SU-DHL-6 (cell line): ENCODE results near the gene OGG1.

Experiments used
- H2AFZ ChIP-seq: fragments of 200-600 bp; sonication (generic); 2 replicates; pipeline ENCODE4 v1.6.1; 2014; ENCODE audit warnings: low read depth, mild to moderate bottlenecking, moderate library complexity, mixed read lengths, antibody characterized with exemption, low read length; ENCODE audit not compliant: severe bottlenecking
- H3F3A ChIP-seq: fragments of 200-600 bp; shearing (Covaris generic); 2 replicates; pipeline ENCODE4 v1.6.0; 2016; ENCODE audit warnings: antibody characterized with exemption, mild to moderate bottlenecking; ENCODE audit not compliant: insufficient read depth
- H3K27ac ChIP-seq: fragments of 200-600 bp; sonication (generic); 2 replicates; pipeline ENCODE4 v1.5.1; 2016; ENCODE audit warnings: low read depth, mild to moderate bottlenecking, low read length, moderate library complexity, mixed read lengths
- H3K27me3 ChIP-seq: fragments of 200-600 bp; sonication (generic), shearing (Covaris generic); 2 replicates; pipeline ENCODE4 v1.6.0; 2014; ENCODE audit warnings: mild to moderate bottlenecking, low read length
- H3K36me3 ChIP-seq: fragments of 200-600 bp; sonication (generic); 2 replicates; pipeline ENCODE4 v1.6.1; 2014; ENCODE audit warnings: mild to moderate bottlenecking, low read length, mixed read lengths
- H3K4me2 ChIP-seq: fragments of 300-600, 200-600 bp; shearing (Covaris generic), sonication (generic); 2 replicates; pipeline ENCODE4 v1.6.0; 2014; ENCODE audit warnings: low read length, low read depth, mild to moderate bottlenecking; ENCODE audit not compliant: poor library complexity, severe bottlenecking
- H3K4me3 ChIP-seq: fragments of 200-600 bp; sonication (generic); 2 replicates; pipeline ENCODE4 v1.5.1; 2014; ENCODE audit warnings: antibody characterized with exemption, low read length, mild to moderate bottlenecking, mixed read lengths; ENCODE audit not compliant: insufficient read depth, poor library complexity, severe bottlenecking
- H3K79me2 ChIP-seq: fragments of 200-600 bp; sonication (generic); 2 replicates; pipeline ENCODE4 v1.6.1; 2014; ENCODE audit warnings: mild to moderate bottlenecking, low read length, moderate library complexity; ENCODE audit not compliant: insufficient read depth
- H3K9ac ChIP-seq: fragments of 200-600 bp; sonication (generic); 2 replicates; pipeline ENCODE4 v1.7.0; 2014; ENCODE audit warnings: mild to moderate bottlenecking, low read length
- H3K9me2 ChIP-seq: fragments of 200-600 bp; sonication (generic); replicated peaks from 2 replicates; pipeline ENCODE4 v1.6.1; 2014; ENCODE audit warnings: low read length; ENCODE audit not compliant: insufficient read depth
- H3K9me3 ChIP-seq: fragments of 200-600 bp; sonication (generic); 2 replicates; pipeline ENCODE4 v1.6.1; 2014; ENCODE audit warnings: low read length, mixed read lengths; ENCODE audit not compliant: insufficient read depth
- H4K20me1 ChIP-seq: fragments of 200-600 bp; sonication (generic); 2 replicates; pipeline ENCODE4 v1.6.1; 2014; ENCODE audit warnings: low read depth, mild to moderate bottlenecking, antibody characterized with exemption, low read length, moderate library complexity, mixed read lengths
- EZH2phosphoT487 ChIP-seq: fragments of 200-600 bp; sonication (generic), shearing (Covaris generic); conservative IDR thresholded peaks from 2 replicates; pipeline ENCODE4 v1.6.1; 2018; ENCODE audit warnings: mild to moderate bottlenecking, antibody characterized with exemption, low read length, moderate library complexity, mixed read lengths
- TF ChIP-seq, protein P1 (sequence below): fragments of 200-600 bp; sonication (generic); IDR thresholded peaks from one replicate; pipeline ENCODE4 v1.5.1; 2017; ENCODE audit warnings: antibody characterized with exemption, mild to moderate bottlenecking, low read length, moderate library complexity; ENCODE audit not compliant: insufficient read depth, poor library complexity, severe bottlenecking

Gene OGG1

DNA sequence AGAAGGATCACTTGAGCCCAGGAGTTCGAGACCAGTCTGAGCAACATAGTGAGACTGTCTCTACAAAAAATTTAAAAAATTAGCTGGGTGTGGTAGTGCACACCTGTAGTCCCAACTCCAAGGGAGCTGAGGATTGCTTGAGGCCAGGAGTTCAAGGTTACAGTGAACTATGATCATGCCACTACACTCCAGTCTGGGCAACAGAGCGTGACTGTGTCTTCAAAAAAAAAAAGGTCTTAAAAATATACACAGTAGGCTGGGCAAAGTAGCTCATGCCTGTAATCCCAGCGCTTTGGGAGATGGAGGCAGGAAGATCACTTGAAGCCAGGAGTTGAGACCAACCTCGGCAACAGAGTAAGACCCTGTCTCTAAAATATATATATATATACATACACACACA is 31.2 kb downstream of the OGG1 start:
- no peaks in the 10 kb centered on the region for H3K9me3 ChIP-seq
- H3K9ac ChIP-seq, result peak overlapping the region; percentile 49
- peaks cover 8% of the 10 kb centered on the region; the same call in 1 of the 2 replicates for H3K36me3 ChIP-seq
- peaks cover 34% of the 10 kb centered on the region for H3F3A ChIP-seq
- H3K79me2 ChIP-seq, result no peaks in the 10 kb centered on the region
- TF ChIP-seq EZH2phosphoT487, result no peak
- TF ChIP-seq, protein P1, sequence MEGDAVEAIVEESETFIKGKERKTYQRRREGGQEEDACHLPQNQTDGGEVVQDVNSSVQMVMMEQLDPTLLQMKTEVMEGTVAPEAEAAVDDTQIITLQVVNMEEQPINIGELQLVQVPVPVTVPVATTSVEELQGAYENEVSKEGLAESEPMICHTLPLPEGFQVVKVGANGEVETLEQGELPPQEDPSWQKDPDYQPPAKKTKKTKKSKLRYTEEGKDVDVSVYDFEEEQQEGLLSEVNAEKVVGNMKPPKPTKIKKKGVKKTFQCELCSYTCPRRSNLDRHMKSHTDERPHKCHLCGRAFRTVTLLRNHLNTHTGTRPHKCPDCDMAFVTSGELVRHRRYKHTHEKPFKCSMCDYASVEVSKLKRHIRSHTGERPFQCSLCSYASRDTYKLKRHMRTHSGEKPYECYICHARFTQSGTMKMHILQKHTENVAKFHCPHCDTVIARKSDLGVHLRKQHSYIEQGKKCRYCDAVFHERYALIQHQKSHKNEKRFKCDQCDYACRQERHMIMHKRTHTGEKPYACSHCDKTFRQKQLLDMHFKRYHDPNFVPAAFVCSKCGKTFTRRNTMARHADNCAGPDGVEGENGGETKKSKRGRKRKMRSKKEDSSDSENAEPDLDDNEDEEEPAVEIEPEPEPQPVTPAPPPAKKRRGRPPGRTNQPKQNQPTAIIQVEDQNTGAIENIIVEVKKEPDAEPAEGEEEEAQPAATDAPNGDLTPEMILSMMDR, result no peak
- no peaks in the 10 kb centered on the region for H3K9me2 ChIP-seq
- peak overlapping the region; percentile 0 for H3K4me3 ChIP-seq
- H3K27ac ChIP-seq, result peak overlapping the region; percentile 91
- H2AFZ ChIP-seq, result no peak overlapping the region
- H3K27me3 ChIP-seq, result no peaks in the 10 kb centered on the region
- no peaks in the 10 kb centered on the region for H4K20me1 ChIP-seq
- peak overlapping the region; percentile 41 for H3K4me2 ChIP-seq

DNA sequence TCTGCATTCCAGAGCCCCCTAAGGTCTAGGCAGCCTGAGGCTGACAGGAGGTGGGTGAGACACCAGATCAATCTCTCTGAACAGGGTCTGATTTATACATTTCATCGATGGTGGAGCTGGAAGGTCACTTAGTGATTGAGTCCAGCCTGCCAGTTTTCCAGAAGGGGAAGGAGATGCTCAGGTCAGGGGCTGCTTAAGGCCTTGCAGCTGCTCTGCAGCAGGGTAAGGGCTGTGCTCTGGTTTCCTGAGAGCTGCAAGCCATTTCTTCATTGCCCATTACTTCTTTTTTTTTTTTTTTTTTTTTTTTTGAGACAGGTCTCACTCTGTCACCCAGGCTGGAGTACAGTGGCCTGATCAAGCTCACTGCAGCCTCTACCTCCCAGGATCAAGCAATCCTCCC is 31.8 kb downstream of the OGG1 start:
- Histone ChIP-seq H2AFZ (no peak overlapping the region), H3K27ac (peak overlapping the region; percentile 91), H3K79me2 (no peaks in the 10 kb centered on the region), H3F3A (peaks cover 34% of the 10 kb centered on the region), H3K9me2 (no peaks in the 10 kb centered on the region), H3K9me3 (no peaks in the 10 kb centered on the region), H3K4me3 (no peak overlapping the region), H4K20me1 (no peaks in the 10 kb centered on the region), H3K36me3 (peaks cover 8% of the 10 kb centered on the region; the same call in 1 of the 2 replicates), H3K4me2 (peak overlapping the region; percentile 41), H3K9ac (peak overlapping the region; percentile 17; the same call in 1 of the 2 replicates), H3K27me3 (no peaks in the 10 kb centered on the region)
- no peak for TF ChIP-seq EZH2phosphoT487
- TF ChIP-seq, protein P1, result no peak

DNA sequence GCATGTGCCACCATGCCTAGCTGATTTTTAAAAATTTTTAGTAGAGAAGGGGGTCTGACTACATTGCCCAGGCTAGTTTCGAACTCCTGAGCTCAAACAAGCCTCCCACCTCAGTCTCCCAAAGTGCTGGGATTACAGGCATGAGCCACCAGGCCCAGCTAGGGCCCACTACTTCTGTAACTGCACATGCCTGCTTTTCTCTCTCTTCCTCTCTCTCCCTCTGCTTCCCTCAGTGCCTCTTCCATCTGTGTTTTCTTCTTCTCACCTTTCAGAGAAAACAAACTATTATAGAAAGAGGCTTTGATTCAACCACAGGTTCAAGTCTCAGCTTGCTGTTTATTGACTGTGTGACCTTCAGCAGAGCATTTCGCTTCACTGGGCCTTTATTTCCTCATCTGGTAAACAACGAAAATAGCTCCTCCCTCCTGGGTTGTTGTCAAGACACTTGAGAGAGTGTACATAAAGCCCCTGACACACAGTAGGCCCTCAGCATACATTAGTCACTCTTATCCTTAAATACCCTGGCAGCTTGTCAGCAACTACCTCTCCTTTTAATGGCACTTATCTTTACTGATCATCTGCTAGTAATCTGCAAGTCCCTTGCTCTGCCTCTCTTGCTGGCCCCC is 32.3 kb downstream of the OGG1 start:
- Histone ChIP-seq H4K20me1 (no peaks in the 10 kb centered on the region), H3K79me2 (no peaks in the 10 kb centered on the region), H3K9ac (peak overlapping the region; percentile 17; the same call in 1 of the 2 replicates), H3F3A (peaks cover 34% of the 10 kb centered on the region), H2AFZ (no peak overlapping the region), H3K9me3 (no peaks in the 10 kb centered on the region), H3K4me2 (peak overlapping the region; percentile 10), H3K27ac (peak overlapping the region; percentile 91), H3K27me3 (no peaks in the 10 kb centered on the region), H3K9me2 (no peaks in the 10 kb centered on the region), H3K4me3 (no peak overlapping the region), H3K36me3 (peaks cover 8% of the 10 kb centered on the region; the same call in 1 of the 2 replicates)
- no peak for TF ChIP-seq EZH2phosphoT487
- TF ChIP-seq, protein P1, result no peak
